Neural progenitor cell (in vitro differentiated cells): ENCODE data around the gene ZKSCAN1.

ENCODE experiments used
- CTCF ChIP-seq: fragments of 200-600 bp; sonication (generic); IDR thresholded peaks from 2 replicates; pipeline ENCODE4 v1.5.1; 2017; ENCODE audit warnings: antibody characterized with exemption, mild to moderate bottlenecking
- EZH2 ChIP-seq: fragments of 200-600 bp; sonication (generic); IDR thresholded peaks from 2 replicates; pipeline ENCODE4 v1.6.1; 2017; ENCODE audit warnings: antibody characterized with exemption, mild to moderate bottlenecking, moderate library complexity
- EZH2phosphoT487 ChIP-seq: fragments of 200-600 bp; sonication (generic); IDR thresholded peaks from 2 replicates; pipeline ENCODE4 v1.6.1; 2017; ENCODE audit warnings: antibody characterized with exemption

GRCh38 chr7:100044718-100045117, 29.3 kb downstream of the ZKSCAN1 start:
- TF ChIP-seq CTCF (peak; percentile 4), EZH2phosphoT487 (no peak), EZH2 (no peak)
